Kidney (tissue), 14 donors: ENCODE results near the gene DYNLT4. TPM values are rescaled to one million over a fixed set of nuclear protein-coding genes. Genes with fewer than 3 reads are reported as not detected.

ENCODE experiments used
- DNase-seq, 5 donors: peaks; one replicate each; pipeline ENCODE4 v3.0.0-alpha.2; 2013 to 2020
- FAIRE-seq: peaks from 2 replicates; lab custom pipeline; 2012; peaks lifted over from hg19 to GRCh38; lab: Jason Lieb, UNC
- H3K27ac ChIP-seq, 2 donors: one replicate each; pipeline ENCODE4 v1.7.0; 2013; ENCODE audit warnings: low read depth in 2 of 2, low read length in 2 of 2, inconsistent platforms in 1 of 2
- H3K27me3 ChIP-seq: one replicate; pipeline ENCODE4 v1.7.1; 2013; ENCODE audit warnings: low read length, inconsistent platforms; ENCODE audit not compliant: control insufficient read depth, insufficient read depth
- H3K36me3 ChIP-seq, 3 donors: one replicate each; pipeline versions ENCODE4 v1.7.0 to v1.7.1; 2013; ENCODE audit warnings: low read length in 3 of 3, control low read depth in 1 of 3, inconsistent platforms in 1 of 3; ENCODE audit not compliant: insufficient read depth in 3 of 3, control insufficient read depth in 2 of 3
- H3K4me1 ChIP-seq, 3 donors: one replicate each; pipeline versions ENCODE4 v1.7.0 to v1.7.1; 2013; ENCODE audit warnings: low read length in 3 of 3, inconsistent platforms in 1 of 3, low read depth in 1 of 3; ENCODE audit not compliant: control insufficient read depth in 2 of 3, insufficient read depth in 2 of 3
- H3K4me3 ChIP-seq, 3 donors: one replicate each; pipeline versions ENCODE4 v1.7.0 to v1.8.1; 2013; ENCODE audit warnings: low read length in 3 of 3, control low read depth in 1 of 3, inconsistent platforms in 1 of 3
- H3K9ac ChIP-seq, 3 donors: one replicate each; pipeline versions ENCODE4 v1.7.0 to v1.7.1; 2013; ENCODE audit warnings: low read length in 3 of 3, control low read depth in 1 of 3, inconsistent platforms in 1 of 3
- H3K9me3 ChIP-seq, 3 donors: one replicate each; pipeline versions ENCODE4 v1.7.0 to v1.7.1; 2013; ENCODE audit warnings: low read length in 3 of 3, control low read depth in 1 of 3, inconsistent platforms in 1 of 3; ENCODE audit not compliant: control insufficient read depth in 2 of 3, insufficient read depth in 1 of 3
- CTCF ChIP-seq: IDR thresholded peaks from 3 replicates; pipeline ENCODE4 v1.5.1; 2012; ENCODE audit warnings: mild to moderate bottlenecking, moderate library complexity, borderline replicate concordance; ENCODE audit not compliant: insufficient read depth; ENCODE audit errors: extremely low read depth
- intact Hi-C: fragments of 100-400 bp; cut with DNase I; formaldehyde crosslinking; loops from one replicate; pipeline ENCODE4 v1.11.1; 2022
- polyA plus RNA-seq: library from polyadenylated mRNA; stranded (reverse); fragments of 350-450 nt; fragmentation: Illumina TruSeq; extraction: RNeasy Lipid Tissue Mini Kit (QIAGEN cat#74804); gene quantifications from one replicate; pipeline ENCODE4 v1.2.3, GENCODE V29; 2014; ENCODE audit warnings: low read depth, low replicate concordance; ENCODE audit not compliant: insufficient read depth
- total RNA-seq: library from RNA; stranded (reverse); fragmentation: NEBNext Ultra II Directional; extraction: Animal tissue kit (Norgen Biotek cat#: 25700); gene quantifications from one replicate; pipeline ENCODE4 v1.2.1, GENCODE V29; 2021
- donor health status: control.
- donor health status: control.
- donor health status: control.
- donor health status: control.
- donor health status: control.
- donor health status: DM: yes; HTN: yes; CAD: no.
- donor health status: Normal renal cell carcinoma (clear cell type).

DYNLT4 gene
- total and polyA plus RNA-seq, 2 donors from 2014 or later = 1.2 TPM; not detected in 1

DNA sequence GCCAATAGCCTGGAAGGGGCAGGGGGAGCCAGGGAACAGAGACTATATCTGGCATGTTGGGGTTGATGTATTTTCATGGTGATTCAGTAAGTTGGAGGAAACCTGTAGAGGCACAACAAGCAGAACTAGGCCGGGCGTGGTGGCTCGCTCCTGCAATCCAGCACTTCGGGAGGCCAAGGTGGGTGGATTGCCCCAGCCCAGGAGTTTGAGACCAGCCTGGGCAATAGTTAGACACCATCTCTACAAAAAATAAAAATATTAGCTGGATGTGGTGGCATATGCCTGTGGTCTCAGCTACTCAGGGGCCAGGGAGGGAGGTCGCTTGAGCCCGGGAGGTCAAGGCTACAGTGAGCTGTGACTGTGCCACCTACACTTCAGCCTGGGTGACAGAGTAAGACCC is 46.0 kb upstream of the DYNLT4 start:
- TF ChIP-seq CTCF = no peak
- no peaks in the 10 kb centered on the region for H3K27me3 ChIP-seq
- no peak overlapping the region for H3K27ac ChIP-seq
- H3K4me3 ChIP-seq = no peak overlapping the region
- H3K9me3 ChIP-seq = no peaks in the 10 kb centered on the region
- FAIRE-seq (no peak), DNase-seq (no peak)
- no peaks in the 10 kb centered on the region for H3K4me1 ChIP-seq
- intact Hi-C loops = no loop called here
- no peaks in the 10 kb centered on the region for H3K36me3 ChIP-seq
- no peak overlapping the region for H3K9ac ChIP-seq

DNA sequence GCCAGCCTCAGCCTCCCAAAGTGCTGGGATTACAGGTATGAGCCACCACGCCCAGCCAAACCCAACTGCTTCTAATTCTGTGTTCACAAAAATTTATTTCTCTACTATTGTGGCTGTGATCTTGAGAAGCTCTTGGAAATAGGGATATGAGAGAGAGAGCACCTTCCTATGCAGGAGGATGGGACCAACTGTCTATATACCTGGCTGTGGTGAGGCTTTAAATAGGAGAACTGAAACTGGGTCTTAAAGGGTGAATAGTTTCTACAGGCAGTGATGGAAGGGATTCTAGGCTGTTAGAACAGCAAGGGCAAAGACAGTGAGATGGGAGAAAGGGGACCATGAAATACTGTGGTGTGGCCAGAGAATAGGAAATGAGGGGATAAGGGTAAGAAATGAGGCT is 44.2 kb upstream of the DYNLT4 start:
- Histone ChIP-seq H3K27me3 (no peaks in the 10 kb centered on the region), H3K4me3 (no peak overlapping the region), H3K36me3 (no peaks in the 10 kb centered on the region), H3K27ac (no peak overlapping the region), H3K9ac (no peak overlapping the region), H3K4me1 (no peaks in the 10 kb centered on the region), H3K9me3 (no peaks in the 10 kb centered on the region)
- no peak for DNase-seq
- TF ChIP-seq CTCF = no peak
- intact Hi-C loops = no loop called here
- FAIRE-seq = no peak

- FAIRE-seq (no peak), DNase-seq (no peak)
- Histone ChIP-seq H3K4me3 (no peak overlapping the region), H3K27ac (no peak overlapping the region), H3K27me3 (no peaks in the 10 kb centered on the region), H3K9ac (no peak overlapping the region), H3K4me1 (no peaks in the 10 kb centered on the region), H3K36me3 (no peaks in the 10 kb centered on the region), H3K9me3 (no peaks in the 10 kb centered on the region)
- no peak for TF ChIP-seq CTCF
- intact Hi-C loops = no loop called here
These were observed 42.5 kb upstream of the DYNLT4 start for GRCh38 chr1:44849575-44850132.
